WTC11 (cell line): Measurements from ENCODE around the gene PGLYRP2. TPM values are rescaled to one million over a fixed set of nuclear protein-coding genes. Genes with fewer than 3 reads are reported as not detected.

Source experiments
- ESRRA ChIP-seq: sonication (generic); formaldehyde crosslinking; IDR thresholded peaks from 2 replicates; pipeline ENCODE4 v1.8.1; 2022; ENCODE audit warnings: mild to moderate bottlenecking, missing genetic modification reagents, borderline replicate concordance
- FOXJ3 ChIP-seq: sonication (generic); formaldehyde crosslinking; IDR thresholded peaks from 2 replicates; pipeline ENCODE4 v1.9.0; 2021; ENCODE audit warnings: missing genetic modification reagents, mild to moderate bottlenecking, borderline replicate concordance
- FOXK1 ChIP-seq: sonication (generic); formaldehyde crosslinking; IDR thresholded peaks from 2 replicates; pipeline ENCODE4 v1.8.0; 2022; ENCODE audit warnings: mild to moderate bottlenecking, moderate library complexity, missing genetic modification reagents
- FOXP1 ChIP-seq: sonication (generic); formaldehyde crosslinking; IDR thresholded peaks from 2 replicates; pipeline ENCODE4 v1.8.0; 2022; ENCODE audit warnings: missing genetic modification reagents, mild to moderate bottlenecking, moderate library complexity, borderline replicate concordance
- GRHL2 ChIP-seq: fragments of 250-450 bp; sonication (Bioruptor Pico); IDR thresholded peaks from 2 replicates; pipeline ENCODE4 v1.8.0; 2022; ENCODE audit warnings: mild to moderate bottlenecking, moderate library complexity; ENCODE audit not compliant: insufficient replicate concordance, severe bottlenecking
- GTF2I ChIP-seq: fragments of 250-450 bp; sonication (Bioruptor Pico); conservative IDR thresholded peaks from 2 replicates; pipeline ENCODE4 v1.4.0; 2021; ENCODE audit warnings: mild to moderate bottlenecking
- HMGA2 ChIP-seq: fragments of 250-450 bp; sonication (Bioruptor Pico); IDR thresholded peaks from 2 replicates; pipeline ENCODE4 v1.4.0; 2021; ENCODE audit warnings: mild to moderate bottlenecking, moderate library complexity
- MAX ChIP-seq: sonication (generic); formaldehyde crosslinking; IDR thresholded peaks from 2 replicates; pipeline ENCODE4 v1.8.0; 2022; ENCODE audit warnings: mild to moderate bottlenecking, missing genetic modification reagents
- MXD4 ChIP-seq: fragments of 250-450 bp; sonication (Bioruptor Pico); IDR thresholded peaks from 2 replicates; pipeline ENCODE4 v1.8.0; 2021; ENCODE audit warnings: mild to moderate bottlenecking, moderate library complexity, borderline replicate concordance
- MYBL2 ChIP-seq: sonication (generic); formaldehyde crosslinking; IDR thresholded peaks from 2 replicates; pipeline ENCODE4 v1.8.1; 2023; ENCODE audit warnings: mild to moderate bottlenecking, moderate library complexity, missing genetic modification reagents
- NFATC4 ChIP-seq: fragments of 250-450 bp; sonication (Bioruptor Pico); IDR thresholded peaks from 2 replicates; pipeline ENCODE4 v1.9.0; 2021; ENCODE audit warnings: mild to moderate bottlenecking
- NR1H2 ChIP-seq: sonication (generic); formaldehyde crosslinking; IDR thresholded peaks from 2 replicates; pipeline ENCODE4 v1.9.0; 2021; ENCODE audit warnings: mild to moderate bottlenecking, moderate library complexity, missing genetic modification reagents
- NR2C2 ChIP-seq: sonication (generic); formaldehyde crosslinking; IDR thresholded peaks from 2 replicates; pipeline ENCODE4 v1.8.0; 2022; ENCODE audit warnings: mild to moderate bottlenecking, missing genetic modification reagents
- RELA ChIP-seq: sonication (generic); formaldehyde crosslinking; IDR thresholded peaks from 2 replicates; pipeline ENCODE4 v1.8.1; 2022; ENCODE audit warnings: missing genetic modification reagents, mild to moderate bottlenecking, borderline replicate concordance
- SMAD4 ChIP-seq: sonication (generic); formaldehyde crosslinking; IDR thresholded peaks from 2 replicates; pipeline ENCODE4 v1.8.0; 2022; ENCODE audit warnings: mild to moderate bottlenecking, missing genetic modification reagents
- SP1 ChIP-seq: sonication (generic); formaldehyde crosslinking; conservative IDR thresholded peaks from 2 replicates; pipeline ENCODE4 v1.8.1; 2022; ENCODE audit warnings: missing genetic modification reagents
- ZMAT4 ChIP-seq: fragments of 250-450 bp; sonication (Bioruptor Pico); IDR thresholded peaks from 2 replicates; pipeline ENCODE4 v1.9.0; 2021; ENCODE audit warnings: mild to moderate bottlenecking
- ZNF138 ChIP-seq: sonication (generic); formaldehyde crosslinking; conservative IDR thresholded peaks from 2 replicates; pipeline ENCODE4 v1.8.1; 2022; ENCODE audit warnings: mild to moderate bottlenecking, moderate library complexity, missing genetic modification reagents
- ZNF317 ChIP-seq: sonication (generic); formaldehyde crosslinking; IDR thresholded peaks from 2 replicates; pipeline ENCODE4 v1.8.1; 2023; ENCODE audit warnings: low read depth, mild to moderate bottlenecking, moderate library complexity, missing genetic modification reagents, borderline replicate concordance
- ZNF396 ChIP-seq: fragments of 250-450 bp; sonication (Bioruptor Pico); IDR thresholded peaks from 2 replicates; pipeline ENCODE4 v1.8.0; 2021; ENCODE audit warnings: mild to moderate bottlenecking, moderate library complexity, borderline replicate concordance
- ZNF416 ChIP-seq: fragments of 250-450 bp; sonication (Bioruptor Pico); IDR thresholded peaks from 2 replicates; pipeline ENCODE4 v1.9.0; 2021; ENCODE audit warnings: mild to moderate bottlenecking, inconsistent platforms
- ZNF671 ChIP-seq: fragments of 250-450 bp; sonication (Bioruptor Pico); IDR thresholded peaks from 2 replicates; pipeline ENCODE4 v1.8.0; 2021; ENCODE audit warnings: mild to moderate bottlenecking
- total RNA-seq: library from RNA; stranded (reverse); gene quantifications from 3 replicates; pipeline ENCODE4 v1.2.3, GENCODE V29; 2021
- TF ChIP-seq, protein P1 (sequence below): sonication (generic); formaldehyde crosslinking; IDR thresholded peaks from 2 replicates; pipeline ENCODE4 v1.8.1; 2022; ENCODE audit warnings: mild to moderate bottlenecking, moderate library complexity, missing genetic modification reagents
- TF ChIP-seq, protein P2 (sequence below): fragments of 250-450 bp; sonication (Bioruptor Pico); IDR thresholded peaks from 2 replicates; pipeline ENCODE4 v1.8.0; 2021; ENCODE audit warnings: mild to moderate bottlenecking
- TF ChIP-seq, protein P3 (sequence below): sonication (generic); formaldehyde crosslinking; IDR thresholded peaks from 2 replicates; pipeline ENCODE4 v1.8.1; 2023; ENCODE audit warnings: mild to moderate bottlenecking, moderate library complexity, missing genetic modification reagents
- TF ChIP-seq, protein P4 (sequence below): sonication (generic); formaldehyde crosslinking; IDR thresholded peaks from 2 replicates; pipeline ENCODE4 v1.8.0; 2023; ENCODE audit warnings: mild to moderate bottlenecking, missing genetic modification reagents
- TF ChIP-seq, protein P5 (sequence below): sonication (generic); formaldehyde crosslinking; IDR thresholded peaks from 2 replicates; pipeline ENCODE4 v1.8.0; 2022; ENCODE audit warnings: mild to moderate bottlenecking, missing genetic modification reagents
- TF ChIP-seq, protein P6 (sequence below): sonication (generic); formaldehyde crosslinking; IDR thresholded peaks from 2 replicates; pipeline ENCODE4 v1.8.0; 2022; ENCODE audit warnings: missing genetic modification reagents

PGLYRP2 gene
- total RNA-seq, 1 experiment from 2014 or later, result not detected

- TF ChIP-seq, protein P1, sequence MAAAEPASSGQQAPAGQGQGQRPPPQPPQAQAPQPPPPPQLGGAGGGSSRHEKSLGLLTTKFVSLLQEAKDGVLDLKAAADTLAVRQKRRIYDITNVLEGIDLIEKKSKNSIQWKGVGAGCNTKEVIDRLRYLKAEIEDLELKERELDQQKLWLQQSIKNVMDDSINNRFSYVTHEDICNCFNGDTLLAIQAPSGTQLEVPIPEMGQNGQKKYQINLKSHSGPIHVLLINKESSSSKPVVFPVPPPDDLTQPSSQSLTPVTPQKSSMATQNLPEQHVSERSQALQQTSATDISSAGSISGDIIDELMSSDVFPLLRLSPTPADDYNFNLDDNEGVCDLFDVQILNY, result peak; percentile 85
- TF ChIP-seq ZMAT4 (no peak), ZNF317 (CRISPR knock-in tag) (no peak), NR2C2 (no peak), RELA (CRISPR knock-in tag) (no peak), ZNF416 (CRISPR knock-in tag) (no peak; the same call in 1 of the 2 replicates), SMAD4 (CRISPR knock-in tag) (no peak), NFATC4 (CRISPR knock-in tag) (no peak), GRHL2 (CRISPR knock-in tag) (no peak), MAX (CRISPR knock-in tag) (peak; percentile 50; the same call in 1 of the 2 replicates), SP1 (CRISPR knock-in tag) (peak; percentile 93), GTF2I (CRISPR knock-in tag) (no peak), MYBL2 (0 out of 2 replicates have a peak, but pooled peaks have one; percentile 36), FOXK1 (CRISPR knock-in tag) (peak; percentile 79), FOXP1 (CRISPR knock-in tag) (no peak), NR1H2 (no peak), MXD4 (no peak), ESRRA (no peak; the same call in 1 of the 2 replicates), ZNF396 (CRISPR knock-in tag) (no peak), ZNF671 (no peak), FOXJ3 (CRISPR knock-in tag) (no peak), ZNF138 (no peak), HMGA2 (CRISPR knock-in tag) (no peak)
- TF ChIP-seq, protein P2, sequence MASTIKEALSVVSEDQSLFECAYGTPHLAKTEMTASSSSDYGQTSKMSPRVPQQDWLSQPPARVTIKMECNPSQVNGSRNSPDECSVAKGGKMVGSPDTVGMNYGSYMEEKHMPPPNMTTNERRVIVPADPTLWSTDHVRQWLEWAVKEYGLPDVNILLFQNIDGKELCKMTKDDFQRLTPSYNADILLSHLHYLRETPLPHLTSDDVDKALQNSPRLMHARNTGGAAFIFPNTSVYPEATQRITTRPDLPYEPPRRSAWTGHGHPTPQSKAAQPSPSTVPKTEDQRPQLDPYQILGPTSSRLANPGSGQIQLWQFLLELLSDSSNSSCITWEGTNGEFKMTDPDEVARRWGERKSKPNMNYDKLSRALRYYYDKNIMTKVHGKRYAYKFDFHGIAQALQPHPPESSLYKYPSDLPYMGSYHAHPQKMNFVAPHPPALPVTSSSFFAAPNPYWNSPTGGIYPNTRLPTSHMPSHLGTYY (CRISPR knock-in tag), result no peak
- TF ChIP-seq, protein P3, sequence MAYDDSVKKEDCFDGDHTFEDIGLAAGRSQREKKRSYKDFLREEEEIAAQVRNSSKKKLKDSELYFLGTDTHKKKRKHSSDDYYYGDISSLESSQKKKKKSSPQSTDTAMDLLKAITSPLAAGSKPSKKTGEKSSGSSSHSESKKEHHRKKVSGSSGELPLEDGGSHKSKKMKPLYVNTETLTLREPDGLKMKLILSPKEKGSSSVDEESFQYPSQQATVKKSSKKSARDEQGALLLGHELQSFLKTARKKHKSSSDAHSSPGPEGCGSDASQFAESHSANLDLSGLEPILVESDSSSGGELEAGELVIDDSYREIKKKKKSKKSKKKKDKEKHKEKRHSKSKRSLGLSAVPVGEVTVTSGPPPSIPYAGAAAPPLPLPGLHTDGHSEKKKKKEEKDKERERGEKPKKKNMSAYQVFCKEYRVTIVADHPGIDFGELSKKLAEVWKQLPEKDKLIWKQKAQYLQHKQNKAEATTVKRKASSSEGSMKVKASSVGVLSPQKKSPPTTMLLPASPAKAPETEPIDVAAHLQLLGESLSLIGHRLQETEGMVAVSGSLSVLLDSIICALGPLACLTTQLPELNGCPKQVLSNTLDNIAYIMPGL (CRISPR knock-in tag), result no peak
- TF ChIP-seq, protein P4, sequence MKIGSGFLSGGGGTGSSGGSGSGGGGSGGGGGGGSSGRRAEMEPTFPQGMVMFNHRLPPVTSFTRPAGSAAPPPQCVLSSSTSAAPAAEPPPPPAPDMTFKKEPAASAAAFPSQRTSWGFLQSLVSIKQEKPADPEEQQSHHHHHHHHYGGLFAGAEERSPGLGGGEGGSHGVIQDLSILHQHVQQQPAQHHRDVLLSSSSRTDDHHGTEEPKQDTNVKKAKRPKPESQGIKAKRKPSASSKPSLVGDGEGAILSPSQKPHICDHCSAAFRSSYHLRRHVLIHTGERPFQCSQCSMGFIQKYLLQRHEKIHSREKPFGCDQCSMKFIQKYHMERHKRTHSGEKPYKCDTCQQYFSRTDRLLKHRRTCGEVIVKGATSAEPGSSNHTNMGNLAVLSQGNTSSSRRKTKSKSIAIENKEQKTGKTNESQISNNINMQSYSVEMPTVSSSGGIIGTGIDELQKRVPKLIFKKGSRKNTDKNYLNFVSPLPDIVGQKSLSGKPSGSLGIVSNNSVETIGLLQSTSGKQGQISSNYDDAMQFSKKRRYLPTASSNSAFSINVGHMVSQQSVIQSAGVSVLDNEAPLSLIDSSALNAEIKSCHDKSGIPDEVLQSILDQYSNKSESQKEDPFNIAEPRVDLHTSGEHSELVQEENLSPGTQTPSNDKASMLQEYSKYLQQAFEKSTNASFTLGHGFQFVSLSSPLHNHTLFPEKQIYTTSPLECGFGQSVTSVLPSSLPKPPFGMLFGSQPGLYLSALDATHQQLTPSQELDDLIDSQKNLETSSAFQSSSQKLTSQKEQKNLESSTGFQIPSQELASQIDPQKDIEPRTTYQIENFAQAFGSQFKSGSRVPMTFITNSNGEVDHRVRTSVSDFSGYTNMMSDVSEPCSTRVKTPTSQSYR (CRISPR knock-in tag), result no peak
- TF ChIP-seq, protein P5, sequence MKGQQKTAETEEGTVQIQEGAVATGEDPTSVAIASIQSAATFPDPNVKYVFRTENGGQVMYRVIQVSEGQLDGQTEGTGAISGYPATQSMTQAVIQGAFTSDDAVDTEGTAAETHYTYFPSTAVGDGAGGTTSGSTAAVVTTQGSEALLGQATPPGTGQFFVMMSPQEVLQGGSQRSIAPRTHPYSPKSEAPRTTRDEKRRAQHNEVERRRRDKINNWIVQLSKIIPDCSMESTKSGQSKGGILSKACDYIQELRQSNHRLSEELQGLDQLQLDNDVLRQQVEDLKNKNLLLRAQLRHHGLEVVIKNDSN (CRISPR knock-in tag), result no peak
- TF ChIP-seq, protein P6, sequence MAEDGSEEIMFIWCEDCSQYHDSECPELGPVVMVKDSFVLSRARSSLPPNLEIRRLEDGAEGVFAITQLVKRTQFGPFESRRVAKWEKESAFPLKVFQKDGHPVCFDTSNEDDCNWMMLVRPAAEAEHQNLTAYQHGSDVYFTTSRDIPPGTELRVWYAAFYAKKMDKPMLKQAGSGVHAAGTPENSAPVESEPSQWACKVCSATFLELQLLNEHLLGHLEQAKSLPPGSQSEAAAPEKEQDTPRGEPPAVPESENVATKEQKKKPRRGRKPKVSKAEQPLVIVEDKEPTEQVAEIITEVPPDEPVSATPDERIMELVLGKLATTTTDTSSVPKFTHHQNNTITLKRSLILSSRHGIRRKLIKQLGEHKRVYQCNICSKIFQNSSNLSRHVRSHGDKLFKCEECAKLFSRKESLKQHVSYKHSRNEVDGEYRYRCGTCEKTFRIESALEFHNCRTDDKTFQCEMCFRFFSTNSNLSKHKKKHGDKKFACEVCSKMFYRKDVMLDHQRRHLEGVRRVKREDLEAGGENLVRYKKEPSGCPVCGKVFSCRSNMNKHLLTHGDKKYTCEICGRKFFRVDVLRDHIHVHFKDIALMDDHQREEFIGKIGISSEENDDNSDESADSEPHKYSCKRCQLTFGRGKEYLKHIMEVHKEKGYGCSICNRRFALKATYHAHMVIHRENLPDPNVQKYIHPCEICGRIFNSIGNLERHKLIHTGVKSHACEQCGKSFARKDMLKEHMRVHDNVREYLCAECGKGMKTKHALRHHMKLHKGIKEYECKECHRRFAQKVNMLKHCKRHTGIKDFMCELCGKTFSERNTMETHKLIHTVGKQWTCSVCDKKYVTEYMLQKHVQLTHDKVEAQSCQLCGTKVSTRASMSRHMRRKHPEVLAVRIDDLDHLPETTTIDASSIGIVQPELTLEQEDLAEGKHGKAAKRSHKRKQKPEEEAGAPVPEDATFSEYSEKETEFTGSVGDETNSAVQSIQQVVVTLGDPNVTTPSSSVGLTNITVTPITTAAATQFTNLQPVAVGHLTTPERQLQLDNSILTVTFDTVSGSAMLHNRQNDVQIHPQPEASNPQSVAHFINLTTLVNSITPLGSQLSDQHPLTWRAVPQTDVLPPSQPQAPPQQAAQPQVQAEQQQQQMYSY (CRISPR knock-in tag), result no peak
Measured at GRCh38 chr19:15432629-15433518, 46.4 kb downstream of the PGLYRP2 start (continued).
